ENCODE data around the gene PDZK1IP1. TPM values are rescaled to one million over a fixed set of nuclear protein-coding genes. Genes with fewer than 3 reads are reported as not detected.

Gene PDZK1IP1, protein sequence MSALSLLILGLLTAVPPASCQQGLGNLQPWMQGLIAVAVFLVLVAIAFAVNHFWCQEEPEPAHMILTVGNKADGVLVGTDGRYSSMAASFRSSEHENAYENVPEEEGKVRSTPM
- total RNA-seq: 2.4 TPM

DNA sequence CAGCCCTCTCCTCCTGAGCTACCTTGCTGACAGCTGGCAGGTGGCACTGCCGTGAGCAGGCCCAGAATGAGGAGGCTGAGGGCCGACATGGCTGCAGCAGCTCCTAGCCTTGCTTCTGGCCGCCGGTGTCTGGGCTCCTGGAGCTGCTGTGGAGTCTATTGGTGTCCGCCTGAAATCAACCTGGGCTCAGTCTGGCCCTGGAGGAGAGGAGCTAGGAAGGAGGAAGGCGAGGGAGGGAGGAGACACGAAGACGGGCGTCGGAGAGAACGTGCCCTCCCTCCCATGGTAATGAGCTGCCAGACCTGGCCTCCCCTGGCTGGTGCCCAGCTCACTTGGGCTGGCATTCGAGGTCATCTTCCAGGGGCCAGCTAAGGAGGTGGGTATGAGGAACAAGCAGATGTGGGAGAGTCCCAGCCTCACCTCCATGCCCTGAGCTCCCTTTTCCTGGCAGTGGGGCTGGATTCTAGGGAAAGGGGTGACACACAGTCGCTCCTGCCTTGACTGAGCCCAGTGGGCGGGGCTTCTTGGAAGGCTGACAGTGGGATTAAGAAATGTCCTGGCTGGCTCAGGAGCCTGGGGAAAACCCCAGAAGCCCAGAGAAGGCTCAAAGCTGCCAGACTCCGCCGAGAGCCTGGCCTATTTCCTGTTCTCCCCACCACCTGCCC, at the start of gene PDZK1IP1:
PDZK1IP1 (minus strand) TSS at position 193 of the 665 bp plus-strand sequence; CDS start at position 89, 104 bp downstream.
- DNase-seq (ENCODE audit: low spot score) (peak; percentile 82), ATAC-seq (peak; percentile 90)
- intact Hi-C loops (cut with DNase I): loop anchor here (10.0 kb wide), 1 partner anchor 535 kb away; no protein-coding TSS in a partner anchor

- intact Hi-C loops (cut with DNase I): no loop called here
- DNase-seq (ENCODE audit: low spot score) (no peak), ATAC-seq (no peak)
Measured at GRCh38 chr1:47238935-47239592, 49.2 kb upstream of the PDZK1IP1 start.

- no peak for ATAC-seq
- intact Hi-C loops (cut with DNase I): no loop called here
- DNase-seq (ENCODE audit: low spot score): no peak
Measured at GRCh38 chr1:47235806-47236205, 46.0 kb upstream of the PDZK1IP1 start.

GRCh38 chr1:47235241-47235681, 45.4 kb upstream of the PDZK1IP1 start:
- peak; percentile 53 for ATAC-seq
- DNase-seq (ENCODE audit: low spot score): peak; percentile 69
- intact Hi-C loops (cut with DNase I): no loop called here

DNA sequence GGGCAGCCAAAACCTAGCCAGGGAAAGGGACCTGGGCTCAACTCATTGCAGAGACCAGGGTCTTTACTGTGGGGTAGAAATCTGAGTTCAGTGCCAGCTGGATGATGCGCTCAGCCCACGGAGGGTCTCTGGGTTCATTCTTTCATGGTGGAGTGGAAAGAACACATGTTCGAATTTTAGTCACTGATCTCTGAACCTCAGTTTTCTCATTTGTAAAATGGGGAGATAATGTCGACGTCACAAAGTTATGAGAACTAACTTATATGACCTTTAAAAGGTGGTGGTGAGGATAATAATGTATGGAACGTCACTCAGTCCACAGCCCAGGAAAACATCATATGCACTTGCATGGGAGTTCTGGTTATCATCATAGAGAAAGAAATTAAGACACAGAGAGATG, 43.4 kb upstream of the PDZK1IP1 start:
- ATAC-seq: no peak
- DNase-seq (ENCODE audit: low spot score): no peak
- intact Hi-C loops (cut with DNase I): no loop called here

DNA sequence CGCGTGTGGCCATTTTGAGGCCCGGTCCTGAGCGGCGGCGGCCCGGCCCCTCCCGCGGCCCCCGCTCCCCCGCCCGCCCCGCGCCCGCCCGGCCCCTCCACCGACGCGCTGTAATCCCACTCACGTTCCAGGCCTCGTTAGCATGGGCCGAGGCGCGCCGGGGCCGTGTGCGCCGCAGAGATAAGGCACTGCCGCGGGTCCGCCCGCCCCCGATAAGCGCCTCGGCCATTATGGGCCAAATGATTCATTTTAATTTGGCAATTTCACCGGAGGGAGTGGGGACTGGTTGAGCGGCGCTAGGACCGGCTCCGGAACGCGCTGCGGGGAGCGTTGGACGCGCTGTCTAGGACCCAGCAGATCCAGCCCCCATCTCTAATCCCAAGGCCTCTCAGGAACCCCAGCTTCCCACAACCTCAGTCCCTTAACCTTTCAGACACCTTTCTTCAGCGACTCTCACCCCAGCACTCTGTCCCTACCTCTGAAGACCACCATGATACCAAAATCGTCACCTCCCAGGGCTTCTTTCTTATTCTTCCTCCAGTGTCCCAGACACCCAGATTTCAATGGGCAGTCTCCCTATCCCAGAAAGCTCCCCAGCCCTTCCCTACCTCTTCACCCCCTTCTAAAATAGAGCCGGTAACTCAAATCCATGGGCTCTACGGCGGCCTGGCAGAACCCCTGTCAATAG, 42.5 kb upstream of the PDZK1IP1 start, which contains the start of gene TAL1:
TAL1 (minus strand) TSS at position 39 of the 688 bp plus-strand sequence. CDS start 6,337 bp downstream, outside the sequence.
- DNase-seq (ENCODE audit: low spot score): no peak
- intact Hi-C loops (cut with DNase I): no loop called here
- no peak for ATAC-seq

- DNase-seq (ENCODE audit: low spot score) (no peak), ATAC-seq (peak; percentile 62)
- intact Hi-C loops (cut with DNase I): no loop called here
Measured at GRCh38 chr1:47231301-47232186, 41.7 kb upstream of the PDZK1IP1 start.

DNA sequence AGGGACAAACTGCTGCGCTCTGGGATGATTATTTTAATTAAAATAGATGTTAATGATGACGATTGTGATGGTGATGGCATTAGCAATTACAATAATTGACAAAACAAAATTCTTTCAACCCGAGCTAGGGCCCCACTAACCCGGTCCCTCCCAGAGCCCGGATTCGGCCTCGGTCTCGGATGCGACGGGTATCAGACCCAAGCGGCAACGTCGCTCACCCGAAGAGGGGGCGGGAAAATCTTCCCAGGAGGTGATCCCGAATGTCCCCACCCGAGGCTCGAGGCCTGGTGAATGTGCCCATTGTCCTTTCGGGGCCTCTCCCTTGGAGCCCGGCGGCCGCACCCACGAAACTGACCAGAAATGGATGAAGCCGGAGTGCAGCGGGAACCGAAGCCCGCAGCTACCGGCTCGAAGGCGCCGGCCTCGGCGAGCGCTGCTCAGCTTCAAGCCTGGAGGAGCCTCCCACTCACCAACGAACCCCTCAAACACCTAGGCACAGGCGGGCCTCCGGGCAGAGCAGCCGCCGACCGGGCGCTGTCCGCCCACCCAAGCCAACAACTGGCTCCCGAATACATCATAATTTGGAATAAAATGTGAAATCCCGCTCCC, 41.0 kb upstream of the PDZK1IP1 start:
- intact Hi-C loops (cut with DNase I): no loop called here
- ATAC-seq: peak; percentile 3
- DNase-seq (ENCODE audit: low spot score): no peak

DNA sequence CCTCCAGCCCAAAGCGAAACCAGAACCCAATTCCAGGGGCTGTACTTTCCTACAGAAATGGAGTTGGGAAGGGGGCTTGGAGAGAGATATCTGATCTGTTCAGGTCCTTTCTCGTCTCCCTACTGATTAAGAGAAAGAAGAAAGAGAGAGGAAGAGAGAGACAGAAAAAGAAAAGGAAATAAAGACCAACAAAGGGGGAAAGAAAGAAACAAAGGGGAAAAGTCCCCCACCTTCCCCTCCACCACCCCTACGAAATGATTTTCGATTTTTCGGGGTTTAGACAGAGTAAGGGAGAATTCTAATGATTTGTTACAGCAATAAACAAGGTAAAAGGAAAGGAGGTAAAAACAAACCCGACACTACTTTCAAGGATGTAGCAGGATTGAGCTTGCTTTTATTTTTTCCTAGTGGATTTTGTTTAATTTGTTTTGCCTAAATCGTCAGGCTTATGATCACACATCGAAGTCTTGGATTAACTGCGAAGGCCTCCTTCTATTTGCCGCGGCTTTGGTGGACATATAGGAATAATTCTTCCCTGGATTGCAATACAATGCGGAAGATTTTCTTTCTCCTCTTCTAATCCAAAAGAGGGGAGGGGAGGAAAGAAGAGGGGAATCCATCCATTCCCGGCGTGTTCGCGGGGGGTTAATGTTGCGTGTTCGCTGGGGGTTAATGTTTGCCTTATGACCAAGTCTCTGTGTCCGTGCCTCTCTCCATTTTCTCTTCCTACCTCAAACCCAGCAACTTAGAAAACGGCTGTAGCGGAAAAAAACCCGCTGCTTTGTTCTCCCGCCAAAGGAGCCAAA, 40.3 kb upstream of the PDZK1IP1 start:
- DNase-seq (ENCODE audit: low spot score) (no peak), ATAC-seq (no peak)
- intact Hi-C loops (cut with DNase I): no loop called here

DNA sequence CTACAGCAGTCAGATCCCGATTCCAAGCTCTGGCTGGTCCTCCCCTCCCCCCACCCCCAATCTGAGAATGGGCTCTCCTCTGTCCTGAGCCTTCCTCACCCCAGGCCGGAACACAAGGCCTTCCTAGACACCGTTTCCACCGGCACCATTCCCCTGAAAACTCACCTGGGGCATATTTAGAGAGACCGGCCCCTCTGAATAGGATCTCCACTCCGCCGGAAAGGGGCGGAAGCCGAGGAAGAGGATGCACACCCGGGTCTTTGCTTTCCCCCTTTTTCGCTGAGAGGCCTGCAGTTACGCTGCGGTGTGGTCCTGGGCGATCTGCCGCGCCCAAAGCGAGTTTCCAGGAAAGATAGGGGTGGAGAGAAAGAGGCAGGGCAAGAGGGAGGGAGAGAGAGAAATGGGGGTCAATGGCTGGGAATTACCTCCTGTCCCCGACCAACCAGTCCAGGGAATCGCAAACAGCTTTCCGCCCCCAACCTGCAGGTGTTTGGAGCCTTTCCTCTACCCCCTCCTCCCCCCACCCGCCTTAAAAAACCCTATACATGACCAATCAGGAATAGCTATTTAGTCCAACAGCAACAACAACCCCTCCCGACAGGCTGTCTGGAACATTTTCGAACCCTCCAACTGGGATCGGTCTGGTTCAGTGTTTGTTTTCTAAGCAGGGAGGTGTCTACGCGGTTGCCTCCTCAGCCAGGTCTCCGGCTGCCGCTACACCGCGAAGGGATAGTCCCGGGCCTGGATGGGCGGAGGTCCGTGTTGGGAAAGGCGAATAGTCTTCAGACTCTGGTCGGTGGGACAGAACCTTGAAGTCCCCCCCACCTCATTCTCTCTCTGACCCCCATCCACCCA, 39.4 kb upstream of the PDZK1IP1 start:
- intact Hi-C loops (cut with DNase I): no loop called here
- no peak for ATAC-seq
- DNase-seq (ENCODE audit: low spot score): no peak

- ATAC-seq: no peak
- intact Hi-C loops (cut with DNase I): no loop called here
- DNase-seq (ENCODE audit: low spot score): no peak
Measured at GRCh38 chr1:47228644-47229030, 38.8 kb upstream of the PDZK1IP1 start.

DNA sequence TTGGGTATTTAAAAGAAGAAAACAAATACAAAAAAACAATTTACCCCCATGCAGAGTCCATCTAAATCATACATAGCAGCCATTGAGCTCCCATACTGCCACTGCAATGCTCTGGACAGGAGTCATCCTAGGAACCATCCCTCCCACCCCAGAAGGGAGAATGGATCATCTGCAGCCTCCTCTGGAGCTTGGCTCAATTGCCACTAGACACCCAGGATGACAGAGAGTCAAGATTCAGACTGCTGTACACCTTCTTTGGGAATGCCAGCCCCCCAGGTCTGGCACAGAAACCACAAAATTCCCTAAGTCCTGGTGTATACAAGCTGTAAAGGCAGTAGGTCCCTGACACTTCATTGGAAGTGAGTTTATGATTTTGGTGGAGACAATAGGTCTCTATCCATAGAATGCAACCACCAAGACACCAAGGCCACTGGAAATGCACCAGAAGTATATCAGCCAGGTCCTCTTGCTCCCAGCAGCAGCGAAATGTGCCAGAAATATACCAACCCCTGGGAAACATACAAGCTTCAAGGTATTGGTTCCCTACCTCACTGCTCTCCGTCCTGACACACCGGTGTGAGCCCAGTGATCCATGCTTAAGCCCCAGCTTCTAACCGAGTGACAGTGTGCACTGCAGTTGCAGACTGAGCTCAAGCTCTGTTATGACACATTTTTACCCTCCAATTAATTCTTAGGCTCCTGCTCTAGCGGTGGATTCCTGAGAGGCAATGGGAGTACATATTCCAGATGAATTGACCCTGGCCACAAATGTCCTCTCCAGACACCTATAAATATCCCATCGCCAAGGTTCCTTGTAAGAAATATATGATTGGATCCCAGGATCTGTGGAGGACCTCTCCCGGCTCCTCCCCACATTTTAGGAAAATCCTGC, 37.8 kb upstream of the PDZK1IP1 start:
- DNase-seq (ENCODE audit: low spot score) (no peak), ATAC-seq (no peak)
- intact Hi-C loops (cut with DNase I): no loop called here

DNA sequence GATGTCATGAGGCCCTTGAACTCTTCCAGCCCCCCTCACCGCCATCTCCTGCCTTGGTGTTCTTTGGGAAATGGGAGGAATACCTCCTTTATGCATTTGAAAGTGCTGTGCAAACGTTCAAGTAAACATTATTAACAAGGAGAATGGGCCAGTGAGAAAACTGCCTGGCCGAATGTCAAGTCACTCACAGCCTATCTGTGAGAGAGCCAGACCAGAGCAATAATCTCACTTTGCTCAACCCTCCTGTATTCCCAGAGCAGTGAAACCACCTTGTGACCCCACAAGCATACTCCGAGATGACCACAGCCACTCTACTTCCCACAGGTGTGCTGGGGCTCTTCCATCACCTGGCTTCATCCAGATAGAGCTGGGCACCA, 37.0 kb upstream of the PDZK1IP1 start:
- intact Hi-C loops (cut with DNase I): no loop called here
- ATAC-seq (no peak), DNase-seq (ENCODE audit: low spot score) (no peak)

- ATAC-seq (no peak), DNase-seq (ENCODE audit: low spot score) (no peak)
- intact Hi-C loops (cut with DNase I): no loop called here
Measured at GRCh38 chr1:47226121-47226838, 36.4 kb upstream of the PDZK1IP1 start.

- DNase-seq (ENCODE audit: low spot score) (peak; percentile 45), ATAC-seq (no peak)
- intact Hi-C loops (cut with DNase I): no loop called here
Measured at GRCh38 chr1:47225430-47226100, 35.7 kb upstream of the PDZK1IP1 start.
